Ovary (tissue), 9 donors: ENCODE measurements around the gene PRF1. TPM values are rescaled to one million over a fixed set of nuclear protein-coding genes. Genes with fewer than 3 reads are reported as not detected.
A peak's percentile ranks its signal among the peaks of the same experiment; 100 is the strongest.

ENCODE experiments used
- DNase-seq, 5 donors: peaks; one replicate each; pipeline ENCODE4 v3.0.0-alpha.2; 2019 to 2020
- H3K27ac ChIP-seq, 2 donors: fragments of 200-600 bp; one replicate each; pipeline versions ENCODE4 v1.5.1 to v1.8.0; 2019 to 2022
- H3K27me3 ChIP-seq: fragments of 200-600 bp; one replicate; pipeline ENCODE4 v1.8.0; 2022
- H3K36me3 ChIP-seq: fragments of 200-600 bp; sonication (generic); one replicate; pipeline ENCODE4 v1.5.1; 2019
- H3K4me1 ChIP-seq: one replicate; pipeline ENCODE4 v1.8.1; 2013; ENCODE audit warnings: mild to moderate bottlenecking, moderate library complexity; ENCODE audit not compliant: insufficient read depth
- H3K4me3 ChIP-seq: fragments of 200-600 bp; sonication (generic); one replicate; pipeline ENCODE4 v1.5.1; 2017
- H3K9me3 ChIP-seq, 2 donors: fragments of 200-600 bp in 1 of 2; sonication (generic) in 1 of 2; one replicate each; pipeline versions ENCODE4 v1.5.1 to v1.8.1; 2013 to 2019; ENCODE audit warnings: mild to moderate bottlenecking in 1 of 2, moderate library complexity in 1 of 2
- CTCF ChIP-seq, 3 donors: fragments of 450-650 bp in 2 of 3; fragments of 200-600 bp in 1 of 3; IDR thresholded peaks; one replicate each; pipeline versions ENCODE4 v1.5.1 to v1.8.0; 2016 to 2022; ENCODE audit warnings: antibody characterized with exemption in 3 of 3, mild to moderate bottlenecking in 1 of 3
- EP300 ChIP-seq: sonication (generic); formaldehyde crosslinking; IDR thresholded peaks from one replicate; pipeline ENCODE4 v1.6.1; 2017; ENCODE audit warnings: antibody characterized with exemption
- POLR2A ChIP-seq: fragments of 450-650 bp; IDR thresholded peaks from one replicate; pipeline ENCODE4 v1.6.1; 2017; ENCODE audit warnings: antibody characterized with exemption, mild to moderate bottlenecking, moderate library complexity
- WGBS, 3 donors: extraction: QIAGEN DNeasy Blood & Tissue Kit in 1 of 3; methylation state at CpG; one replicate each; pipeline versions ENCODE4 v1.1.5 to v1.1.7; 2013 to 2017; 5-methylcytosine and 5-hydroxymethylcytosine counted together
- intact Hi-C, 4 donors: fragments of 100-400 bp; cut with DNase I; formaldehyde crosslinking; loops; one replicate each; pipeline versions ENCODE4 v1.11.0 to v1.15.1; 2022 to 2023
- polyA plus RNA-seq, 2 donors: library from polyadenylated mRNA; stranded (reverse); fragments of 200-250 nt in 1 of 2; fragments of 350-450 nt in 1 of 2; fragmentation: Illumina TruSeq in 1 of 2; extraction: RNeasy Lipid Tissue Mini Kit (QIAGEN cat#74804) in 1 of 2; gene quantifications; one replicate each; pipeline ENCODE4 v1.2.3, GENCODE V29; 2013 to 2014
- total RNA-seq, 7 donors: library from RNA; depleted of rRNA in 2 of 7; stranded (reverse); fragments of >200 nt in 2 of 7; fragmentation: NEBNext Ultra II Directional in 3 of 7; extraction: Animal tissue kit (Norgen Biotek cat#: 25700) in 3 of 7; gene quantifications; one replicate each; pipeline versions ENCODE4 v1.1.0 to v1.2.4, GENCODE V29; 2016 to 2023
- donor health status: DM: no; HTN: no; CAD: no; lungs with moderate emphysema.
- donor health status: DM: no; HTN: no; CAD: no.
- donor health status: Bipolar disorder and iron deficiency.
- donor health status: DM: yes; HTN: yes; CAD: no.
- donor health status: DM: no; HTN: no; CAD: no.
- donor health status: DM: yes; HTN: yes; CAD: no.

Gene PRF1
- total and polyA plus RNA-seq, 9 donors, result 0.58 to 5.1 (median 1.3) TPM

GRCh38 chr10:70561558-70561957 is 41.0 kb downstream of the PRF1 start:
- intact Hi-C loops, result no loop called here
- H3K36me3 ChIP-seq, result no peaks in the 10 kb centered on the region
- 81 to 93% (median 87%) methylated on average over 6 of the region's 6 CpGs for WGBS, 3 donors
- H3K4me1 ChIP-seq, result peaks cover 5% of the 10 kb centered on the region
- no peaks in the 10 kb centered on the region for H3K9me3 ChIP-seq
- no peak overlapping the region for H3K4me3 ChIP-seq
- DNase-seq, result peak in 1 of 5 donors; percentile 20
- H3K27ac ChIP-seq, result no peak overlapping the region
- no peaks in the 10 kb centered on the region for H3K27me3 ChIP-seq
- no peak for TF ChIP-seq EP300
- TF ChIP-seq POLR2A, result no peak
- TF ChIP-seq CTCF (IDR thresholded peaks at IDR 0.05), result no peak

GRCh38 chr10:70561070-70561469 is 41.5 kb downstream of the PRF1 start:
- TF ChIP-seq POLR2A, result no peak
- no peak for TF ChIP-seq EP300
- TF ChIP-seq CTCF (IDR thresholded peaks at IDR 0.05), result no peak
- no peak overlapping the region for H3K27ac ChIP-seq
- intact Hi-C loops, result no loop called here
- WGBS, 3 donors, result 48 to 67% (median 66%) methylated on average over 10 of the region's 10 CpGs
- H3K36me3 ChIP-seq, result no peaks in the 10 kb centered on the region
- H3K27me3 ChIP-seq, result no peaks in the 10 kb centered on the region
- H3K4me1 ChIP-seq, result peaks cover 5% of the 10 kb centered on the region
- DNase-seq, result peak in 1 of 5 donors; percentile 47
- H3K4me3 ChIP-seq, result no peak overlapping the region
- no peaks in the 10 kb centered on the region for H3K9me3 ChIP-seq

- WGBS, 3 donors, result 83 to 90% (median 84%) methylated on average over 14 of the region's 14 CpGs
- Histone ChIP-seq H3K27ac (no peak overlapping the region), H3K27me3 (no peaks in the 10 kb centered on the region), H3K4me1 (peaks cover 5% of the 10 kb centered on the region), H3K36me3 (no peaks in the 10 kb centered on the region), H3K4me3 (no peak overlapping the region), H3K9me3 (no peaks in the 10 kb centered on the region)
- intact Hi-C loops, result no loop called here
- TF ChIP-seq POLR2A (no peak), EP300 (no peak)
- peak in 1 of 5 donors; percentile 24 for DNase-seq
Measured at GRCh38 chr10:70560511-70560941, 42.0 kb downstream of the PRF1 start.

GRCh38 chr10:70559861-70560260 is 42.7 kb downstream of the PRF1 start:
- Histone ChIP-seq H3K27ac (no peak overlapping the region), H3K4me1 (peaks cover 5% of the 10 kb centered on the region), H3K27me3 (no peaks in the 10 kb centered on the region), H3K4me3 (no peak overlapping the region), H3K9me3 (no peaks in the 10 kb centered on the region), H3K36me3 (no peaks in the 10 kb centered on the region)
- WGBS, 3 donors, result 84 to 92% (median 90%) methylated on average over 5 of the region's 5 CpGs
- peak in 1 of 5 donors; percentile 13 for DNase-seq
- TF ChIP-seq POLR2A (no peak), EP300 (no peak), CTCF (IDR thresholded peaks at IDR 0.05) (no peak)
- intact Hi-C loops, result loop anchor here in 1 of 4 donors (5.0 to 10.0 kb wide), 2 partner anchors 202 to 325 kb away; partner anchors contain the start of gene PCBD1

- intact Hi-C loops, result loop anchor here in 1 of 4 donors (5.0 to 10.0 kb wide), 2 partner anchors 203 to 326 kb away; partner anchors contain the start of gene PCBD1
- Histone ChIP-seq H3K27me3 (no peaks in the 10 kb centered on the region), H3K9me3 (no peaks in the 10 kb centered on the region), H3K4me1 (peaks cover 5% of the 10 kb centered on the region), H3K36me3 (no peaks in the 10 kb centered on the region), H3K27ac (no peak overlapping the region), H3K4me3 (no peak overlapping the region)
- peak; percentile 37 to 71 (median 56) for DNase-seq
- WGBS, 3 donors, result 29 to 32% (median 31%) methylated on average over 20 of the region's 20 CpGs
- TF ChIP-seq CTCF (IDR thresholded peaks at IDR 0.05) (no peak), EP300 (no peak)
Measured at GRCh38 chr10:70558871-70559810, 43.4 kb downstream of the PRF1 start.
